HepG2 (cell line): ENCODE measurements around the gene ANKRD17. TPM values are rescaled to one million over a fixed set of nuclear protein-coding genes. Genes with fewer than 3 reads are reported as not detected.
A peak's percentile ranks its signal among the peaks of the same experiment; 100 is the strongest.

Source experiments
- ARNT2 ChIP-seq: sonication (generic); formaldehyde crosslinking; IDR thresholded peaks from 2 replicates; pipeline ENCODE4 v1.8.0; 2022; ENCODE audit warnings: mild to moderate bottlenecking, low read depth, missing genetic modification reagents, moderate library complexity
- ELF3 ChIP-seq: IDR thresholded peaks from 2 replicates; pipeline ENCODE4 v1.6.1; 2016; ENCODE audit warnings: missing genetic modification reagents, missing compliant biosample characterization
- FOXK2 ChIP-seq: fragments of 450-650 bp; IDR thresholded peaks from 2 replicates; pipeline ENCODE4 v1.6.1; 2016
- GATAD2A ChIP-seq: IDR thresholded peaks from 2 replicates; pipeline ENCODE4 v1.6.1; 2016
- HDAC2 ChIP-seq: sonication (generic); formaldehyde crosslinking; IDR thresholded peaks from 2 replicates; pipeline ENCODE4 v1.4.0; 2020; ENCODE audit warnings: missing genetic modification reagents
- RBAK ChIP-seq: sonication (generic); formaldehyde crosslinking; IDR thresholded peaks from 2 replicates; pipeline ENCODE4 v1.5.1; 2020; ENCODE audit warnings: mild to moderate bottlenecking, missing genetic modification reagents
- SAP130 ChIP-seq: IDR thresholded peaks from 2 replicates; pipeline ENCODE4 v1.6.1; 2016; ENCODE audit warnings: low read depth
- SCMH1 ChIP-seq: sonication (generic); formaldehyde crosslinking; IDR thresholded peaks from 2 replicates; pipeline ENCODE4 v1.9.0; 2021; ENCODE audit warnings: missing genetic modification reagents, mild to moderate bottlenecking, borderline replicate concordance
- SMAD1 ChIP-seq: sonication (generic); formaldehyde crosslinking; IDR thresholded peaks from 2 replicates; pipeline ENCODE4 v1.4.0; 2020; ENCODE audit warnings: missing genetic modification reagents, low read depth, mild to moderate bottlenecking, borderline replicate concordance
- SNRNP70 ChIP-seq: fragments of 200-400 bp; formaldehyde crosslinking; IDR thresholded peaks from 2 replicates; pipeline ENCODE4 v1.6.1; 2017; ENCODE audit warnings: mild to moderate bottlenecking, low read depth, low read length, moderate library complexity
- TEAD2 ChIP-seq: sonication (generic); formaldehyde crosslinking; IDR thresholded peaks from 2 replicates; pipeline ENCODE4 v1.9.0; 2021; ENCODE audit warnings: missing genetic modification reagents
- TEAD3 ChIP-seq: optimal IDR thresholded peaks from 2 replicates; pipeline ENCODE3; 2016; ENCODE audit warnings: borderline replicate concordance
- ZBTB2 ChIP-seq: sonication (generic); formaldehyde crosslinking; IDR thresholded peaks from 2 replicates; pipeline ENCODE4 v1.8.0; 2022; ENCODE audit warnings: low read depth, missing genetic modification reagents
- ZBTB21 ChIP-seq: sonication (generic); formaldehyde crosslinking; IDR thresholded peaks from 2 replicates; pipeline ENCODE4 v1.4.0; 2020; ENCODE audit warnings: missing genetic modification reagents
- ZFP91 ChIP-seq: sonication (generic); formaldehyde crosslinking; IDR thresholded peaks from 2 replicates; pipeline ENCODE4 v1.9.0; 2022; ENCODE audit warnings: missing genetic modification reagents, mild to moderate bottlenecking, borderline replicate concordance
- ZNF225 ChIP-seq: sonication (generic); formaldehyde crosslinking; IDR thresholded peaks from 2 replicates; pipeline ENCODE4 v1.4.0; 2020; ENCODE audit warnings: mild to moderate bottlenecking, missing genetic modification reagents
- ZNF235 ChIP-seq: sonication (generic); formaldehyde crosslinking; IDR thresholded peaks from 2 replicates; pipeline ENCODE4 v1.8.1; 2023; ENCODE audit warnings: mild to moderate bottlenecking, missing genetic modification reagents, borderline replicate concordance
- ZNF276 ChIP-seq: sonication (generic); formaldehyde crosslinking; IDR thresholded peaks from 2 replicates; pipeline ENCODE4 v1.4.0; 2020; ENCODE audit warnings: mild to moderate bottlenecking, low read depth, missing genetic modification reagents
- ZNF362 ChIP-seq: sonication (generic); formaldehyde crosslinking; IDR thresholded peaks from 2 replicates; pipeline ENCODE4 v1.4.0; 2020; ENCODE audit warnings: missing genetic modification reagents, mild to moderate bottlenecking, borderline replicate concordance
- ZNF496 ChIP-seq: sonication (generic); formaldehyde crosslinking; IDR thresholded peaks from 2 replicates; pipeline ENCODE4 v1.8.1; 2023; ENCODE audit warnings: mild to moderate bottlenecking, moderate library complexity, missing genetic modification reagents; ENCODE audit not compliant: insufficient replicate concordance
- ZNF576 ChIP-seq: sonication (generic); formaldehyde crosslinking; IDR thresholded peaks from 2 replicates; pipeline ENCODE4 v1.4.0; 2020; ENCODE audit warnings: mild to moderate bottlenecking, missing genetic modification reagents
- ZNF580 ChIP-seq: IDR thresholded peaks from 2 replicates; pipeline ENCODE4 v1.6.1; 2016; ENCODE audit warnings: low read depth, borderline replicate concordance
- ZNF614 ChIP-seq: IDR thresholded peaks from 2 replicates; pipeline ENCODE4 v1.6.1; 2018; ENCODE audit warnings: missing biosample characterization, missing genetic modification reagents, inconsistent platforms, borderline replicate concordance
- ZNF619 ChIP-seq: sonication (generic); formaldehyde crosslinking; IDR thresholded peaks from 2 replicates; pipeline ENCODE4 v1.4.0; 2020; ENCODE audit warnings: mild to moderate bottlenecking, missing genetic modification reagents
- polyA plus RNA-seq, 8 experiments: library from polyadenylated mRNA; depleted of rRNA in 3 of 8; stranded (reverse) in 7 of 8; unstranded in 1 of 8; fragments of >200 nt; fragmentation: Illumina TruSeq in 4 of 8; extraction: Trizol in 4 of 8; gene quantifications; 2 replicates each; pipeline versions ENCODE4 v1.2.1 to v1.2.3, GENCODE V29; 2011 to 2016; ENCODE audit warnings: low read depth in 4 of 8, missing spikeins in 1 of 8, mixed read lengths in 1 of 8; ENCODE audit not compliant: insufficient read depth in 1 of 8
- total RNA-seq, 5 experiments: library from RNA; depleted of rRNA; stranded (reverse); fragments of >200 nt; fragmentation: Illumina TruSeq; extraction: Trizol; gene quantifications; 2 replicates each; pipeline ENCODE4 v1.2.3, GENCODE V29; 2016; ENCODE audit warnings: low read depth in 1 of 5

Gene ANKRD17
- total and polyA plus RNA-seq, 2 of the 13 experiments (the other 11 are each of a cell fraction or from before 2014, with no cell fraction given), result 55.7 to 61.1 TPM

GRCh38 chr4:73222466-73223257, 35.9 kb downstream of the ANKRD17 start (continued):
- TF ChIP-seq ZBTB2 (CRISPR knock-in tag) (no peak), ZBTB21 (peak; percentile 40; the same call in 1 of the 2 replicates), ARNT2 (CRISPR knock-in tag) (no peak), SAP130 (CRISPR knock-in tag) (peak; percentile 51), ZNF576 (CRISPR knock-in tag) (no peak), ZNF496 (CRISPR knock-in tag) (no peak), SNRNP70 (no peak), ZNF276 (no peak), SCMH1 (no peak), HDAC2 (no peak), FOXK2 (no peak), ZNF614 (CRISPR knock-in tag) (no peak), ZNF225 (no peak), ZNF362 (CRISPR knock-in tag) (no peak), ZFP91 (CRISPR knock-in tag) (peak; percentile 40; the same call in 1 of the 2 replicates), ZNF580 (no peak), SMAD1 (CRISPR knock-in tag) (no peak), TEAD3 (CRISPR knock-in tag) (peak; percentile 50), TEAD2 (CRISPR knock-in tag) (no peak), RBAK (CRISPR knock-in tag) (no peak), GATAD2A (CRISPR knock-in tag) (peak; percentile 15; the same call in 1 of the 2 replicates), ELF3 (CRISPR knock-in tag) (0 out of 2 replicates have a peak, but pooled peaks have one; percentile 28), ZNF235 (no peak), ZNF619 (CRISPR knock-in tag) (no peak)
